Middle frontal gyrus (tissue), 1 donor: ENCODE results near the gene KCNAB2.

Experiments used
- DNase-seq: peaks from one replicate; pipeline ENCODE4 v3.0.0-alpha.2; 2015; ENCODE audit warnings: low spot score; ENCODE audit errors: extremely low spot score

The KCNAB2 gene

DNA sequence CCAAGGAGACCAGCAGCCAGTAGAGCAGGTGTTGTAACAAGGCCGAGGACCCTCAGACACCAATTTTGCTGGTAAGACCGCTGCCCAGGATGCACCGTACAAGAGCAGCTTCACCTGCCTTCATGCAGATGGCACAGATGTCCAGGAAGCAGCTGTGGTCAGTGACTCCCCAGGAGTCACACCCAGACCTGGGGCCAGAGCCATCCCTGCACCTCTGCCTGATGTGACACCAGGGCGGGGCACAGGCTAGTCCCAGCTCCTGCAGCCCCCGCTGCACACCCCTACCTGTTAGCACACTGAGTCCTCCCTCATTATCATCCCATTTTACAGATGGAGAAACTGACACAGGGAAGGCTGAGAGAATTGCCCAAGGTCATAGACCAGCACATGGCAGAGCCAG lies 16.3 kb upstream of the KCNAB2 start:
- no peak for DNase-seq

DNA sequence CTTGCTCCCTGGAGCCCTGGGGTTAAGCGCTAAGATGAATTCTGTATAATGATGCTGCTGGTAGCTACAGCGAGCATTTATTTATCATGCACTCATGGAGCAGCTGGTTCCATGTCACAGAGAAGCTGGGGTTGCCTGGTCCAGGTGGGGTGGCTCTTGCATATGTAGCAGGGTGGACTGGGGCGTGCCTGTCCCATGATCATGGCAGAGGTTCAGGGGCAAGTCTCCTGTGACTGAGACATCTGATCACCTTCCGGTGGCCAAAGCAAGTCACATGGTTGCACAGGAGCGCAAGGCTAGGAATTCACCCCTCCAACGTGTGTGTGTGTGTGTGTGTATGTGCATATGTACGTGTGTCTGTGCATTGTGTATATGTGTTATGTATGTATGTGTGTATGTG lies 15.6 kb upstream of the KCNAB2 start:
- no peak for DNase-seq

DNA sequence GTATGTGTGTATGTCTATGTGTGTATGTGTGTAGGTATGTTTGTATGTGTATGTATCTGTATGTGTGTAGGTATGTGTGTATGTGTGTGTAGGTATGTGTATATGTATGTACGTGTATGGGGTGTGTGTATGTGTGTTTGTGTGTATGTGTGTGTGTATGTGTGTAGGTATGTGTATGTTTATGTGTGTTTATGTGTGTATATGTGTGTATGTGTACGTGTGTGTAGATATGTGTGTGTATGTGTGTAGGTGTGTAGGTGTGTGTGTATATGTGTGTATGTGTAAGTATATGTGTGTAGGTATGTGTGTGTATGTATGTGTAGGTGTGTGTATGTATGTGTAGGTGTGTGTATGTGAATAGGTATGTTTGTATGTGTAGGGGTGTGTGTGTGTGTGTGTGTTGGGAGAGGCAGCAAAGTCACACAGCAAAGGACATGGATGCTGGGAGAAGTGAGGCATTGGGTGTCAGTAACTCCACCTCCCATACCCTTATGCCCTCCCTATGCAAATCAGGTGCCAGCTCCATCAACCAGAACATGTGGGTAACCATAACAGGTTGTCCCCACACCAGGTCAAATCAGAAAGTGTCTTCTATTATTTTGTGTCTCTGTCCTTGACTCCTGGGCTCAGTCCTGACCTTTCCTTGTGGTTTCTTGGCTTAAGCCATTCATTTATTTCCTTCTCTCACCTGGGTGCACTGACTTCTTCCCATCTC lies 15.0 kb upstream of the KCNAB2 start:
- no peak for DNase-seq

DNA sequence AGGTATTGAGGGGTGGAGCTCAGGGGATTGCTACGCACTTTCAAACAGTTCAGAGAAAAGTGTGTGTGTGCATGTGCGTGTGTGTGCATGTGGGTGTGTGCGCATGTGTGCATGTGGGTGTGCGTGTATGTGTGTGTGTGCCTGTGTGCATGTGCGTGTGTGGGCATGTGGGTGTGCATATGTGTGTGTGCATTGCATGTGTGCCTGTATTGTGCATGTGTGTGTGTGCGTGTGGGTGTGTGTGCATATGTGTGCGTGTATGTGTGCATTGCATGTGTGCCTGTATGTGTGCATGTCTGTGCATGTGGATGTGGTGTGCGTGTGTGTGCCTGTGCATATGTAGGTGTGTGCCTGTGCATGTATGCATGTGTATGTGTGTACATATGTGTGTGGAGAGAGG lies 12.6 kb upstream of the KCNAB2 start:
- no peak for DNase-seq

DNA sequence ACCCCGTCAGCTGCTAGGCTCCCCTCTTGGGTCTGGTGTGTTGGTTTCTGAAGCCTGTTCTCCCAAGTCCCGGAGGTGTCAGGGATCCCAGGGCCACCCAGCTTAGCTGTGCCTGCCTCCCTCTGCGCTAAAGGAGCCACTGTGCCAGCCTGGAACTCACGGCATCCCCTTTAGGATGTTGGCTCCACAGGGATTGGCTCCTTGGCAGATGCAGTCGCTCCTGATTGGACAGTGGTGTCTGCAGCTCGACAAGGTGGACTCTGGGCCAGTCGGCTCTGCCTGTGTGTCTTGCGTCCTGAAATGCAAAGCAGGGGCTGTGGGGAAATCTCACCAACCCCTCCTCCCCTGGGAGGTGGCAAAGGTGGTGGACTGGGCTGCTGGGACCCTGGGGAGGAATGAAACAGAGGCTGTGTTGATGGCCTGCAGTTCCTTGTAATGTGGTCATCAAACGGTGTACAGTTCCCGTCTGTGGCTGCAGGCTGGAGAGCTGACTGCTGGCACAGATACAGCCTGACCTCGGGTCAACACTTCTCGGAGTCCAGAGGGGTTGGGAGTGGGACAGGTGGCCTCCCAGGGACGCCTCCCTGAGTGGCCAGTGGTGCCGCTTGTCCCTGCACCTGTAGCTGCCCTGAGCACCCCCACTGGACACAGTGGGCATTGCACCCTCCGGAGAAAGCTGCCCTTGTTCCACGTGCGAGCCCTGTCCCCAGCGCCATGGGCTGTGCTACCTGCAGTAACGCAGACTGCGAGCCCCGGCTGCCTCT lies 11.5 kb upstream of the KCNAB2 start:
- DNase-seq: peak; percentile 66

DNA sequence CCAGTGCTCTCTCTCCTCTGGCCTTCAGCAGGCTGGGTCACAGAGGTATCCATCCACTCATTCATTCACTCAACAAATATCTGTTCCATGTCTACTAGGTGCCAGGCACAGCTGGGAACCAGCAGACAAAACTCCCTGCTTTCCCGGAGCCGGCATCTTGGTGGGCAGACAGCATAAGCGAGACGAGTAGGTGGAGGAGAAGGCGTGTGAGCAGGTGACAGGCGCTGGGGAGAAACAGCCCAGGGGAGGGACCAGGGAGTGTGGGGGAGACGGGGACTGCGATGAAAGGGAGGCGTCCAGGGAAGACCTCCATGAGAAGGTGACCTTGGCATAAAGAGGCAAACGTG lies 11.0 kb upstream of the KCNAB2 start:
- DNase-seq: no peak

DNA sequence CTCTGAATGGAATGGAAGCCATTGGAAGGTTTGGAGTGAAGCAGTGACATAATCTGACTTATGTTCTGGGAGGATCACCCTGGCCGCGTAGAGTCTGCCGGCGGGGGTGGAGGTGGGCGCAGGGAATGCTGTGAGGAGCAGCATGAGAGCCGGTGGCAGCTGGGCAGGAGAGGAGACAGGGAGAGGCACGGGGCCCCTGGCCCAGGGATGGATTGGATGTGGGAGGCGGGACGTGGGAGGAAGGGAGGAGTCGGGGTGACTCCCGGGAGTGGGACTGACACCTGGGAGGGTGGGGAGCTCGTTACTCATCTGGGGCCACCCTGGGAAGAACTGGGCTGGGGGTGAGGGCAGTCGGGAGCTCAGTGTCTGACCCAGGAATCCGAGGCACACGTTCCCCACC lies 10.4 kb upstream of the KCNAB2 start:
- no peak for DNase-seq

DNA sequence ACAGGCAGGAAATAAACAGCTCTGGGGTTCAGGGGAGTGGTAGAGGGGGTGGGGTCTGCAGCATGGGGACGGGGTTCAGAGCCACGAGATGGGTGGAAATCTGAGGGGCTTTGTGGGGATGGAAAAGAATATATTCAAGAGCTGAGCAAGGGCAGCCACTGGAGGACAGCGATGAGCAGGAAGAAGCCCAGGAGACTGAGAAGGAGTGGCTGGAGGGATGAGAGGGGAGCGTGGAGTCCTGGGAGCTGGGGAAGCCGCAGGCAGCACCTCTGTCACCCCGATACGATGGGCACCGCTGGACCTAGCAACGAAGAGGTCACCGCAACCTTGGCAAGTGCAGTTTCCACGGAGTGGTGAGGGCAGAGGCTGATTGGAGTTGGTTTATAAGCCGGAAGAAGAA lies 10.0 kb upstream of the KCNAB2 start:
- no peak for DNase-seq

DNA sequence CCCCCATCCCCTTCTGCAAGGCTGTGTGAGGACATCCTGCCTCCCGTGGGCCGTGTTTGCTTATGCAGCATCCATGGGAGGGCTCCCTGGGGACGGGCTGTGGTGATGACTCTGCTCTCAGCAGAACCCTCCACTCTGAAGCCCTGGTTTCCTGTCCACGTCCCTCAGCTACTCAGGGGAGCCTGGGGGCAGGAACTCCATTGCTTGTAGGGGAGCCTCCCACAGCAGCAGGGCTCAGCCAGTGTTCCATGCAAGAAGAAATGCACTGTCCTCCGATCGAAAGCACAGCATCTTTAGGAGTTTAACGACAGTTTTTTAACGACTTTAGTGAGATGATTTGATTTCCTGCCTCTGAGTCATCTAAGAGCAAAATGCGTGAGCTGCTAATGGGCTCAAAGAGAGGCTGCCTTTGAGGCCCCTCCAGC lies 8.3 kb upstream of the KCNAB2 start:
- no peak for DNase-seq

DNA sequence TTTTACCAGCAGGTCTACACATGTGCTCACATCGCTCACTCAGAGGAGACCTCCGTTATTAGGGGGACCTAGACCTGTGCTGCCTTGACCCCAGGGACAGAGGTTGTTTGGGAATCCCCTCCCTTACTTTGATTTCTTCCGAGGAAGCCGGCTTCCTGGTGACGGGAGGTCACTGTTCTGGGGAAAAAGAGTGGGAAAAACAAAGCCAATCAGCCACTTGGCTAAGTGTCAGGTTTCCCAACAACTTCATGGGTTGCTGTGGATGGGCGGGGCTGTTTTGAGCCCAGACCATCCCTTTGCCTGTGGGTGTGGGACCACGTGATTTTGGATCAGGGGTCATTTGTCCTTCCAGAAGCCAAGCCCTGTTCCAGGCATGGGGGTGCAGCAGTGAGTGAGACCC lies 7.1 kb upstream of the KCNAB2 start:
- DNase-seq: no peak

DNA sequence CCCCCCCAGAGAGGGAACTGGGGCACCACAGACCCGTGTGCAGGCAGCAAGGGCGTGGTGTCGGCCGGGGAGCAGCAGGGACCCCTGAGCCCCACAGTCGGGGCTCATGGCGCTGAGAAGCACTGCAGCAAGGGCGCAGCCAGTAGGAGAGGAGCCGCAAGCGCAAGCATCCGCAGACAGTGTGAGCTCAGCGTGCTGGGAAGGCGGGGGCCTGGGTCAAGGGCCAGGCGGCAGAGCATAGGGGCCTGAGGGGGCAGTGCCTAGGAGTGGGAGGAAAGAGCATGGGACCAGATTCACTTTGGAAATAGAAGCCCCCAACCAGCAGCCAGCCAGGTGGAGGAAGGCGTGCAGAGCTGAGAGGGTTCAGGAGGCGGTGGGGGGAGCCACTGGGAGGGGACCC lies 6.7 kb upstream of the KCNAB2 start:
- DNase-seq: no peak

DNA sequence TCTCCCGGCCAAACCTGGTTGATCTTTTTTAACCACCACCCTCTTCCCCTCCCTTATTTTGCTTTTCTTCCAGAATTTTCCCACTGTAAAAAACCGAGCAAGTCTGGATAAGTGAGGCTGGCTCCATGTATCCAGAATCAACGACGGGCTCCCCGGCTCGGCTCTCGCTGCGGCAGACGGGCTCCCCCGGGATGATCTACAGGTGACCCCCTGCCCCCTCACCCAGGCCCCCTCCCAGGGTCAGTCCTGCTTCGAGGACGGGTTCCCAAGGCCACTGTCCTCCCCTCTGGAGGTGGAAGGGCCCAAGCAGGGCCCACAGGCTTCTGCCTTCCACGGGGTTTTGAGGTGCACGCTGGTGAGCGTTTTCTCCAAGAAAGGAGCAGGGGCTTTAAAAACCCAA lies 5.2 kb upstream of the KCNAB2 start:
- DNase-seq: no peak

DNA sequence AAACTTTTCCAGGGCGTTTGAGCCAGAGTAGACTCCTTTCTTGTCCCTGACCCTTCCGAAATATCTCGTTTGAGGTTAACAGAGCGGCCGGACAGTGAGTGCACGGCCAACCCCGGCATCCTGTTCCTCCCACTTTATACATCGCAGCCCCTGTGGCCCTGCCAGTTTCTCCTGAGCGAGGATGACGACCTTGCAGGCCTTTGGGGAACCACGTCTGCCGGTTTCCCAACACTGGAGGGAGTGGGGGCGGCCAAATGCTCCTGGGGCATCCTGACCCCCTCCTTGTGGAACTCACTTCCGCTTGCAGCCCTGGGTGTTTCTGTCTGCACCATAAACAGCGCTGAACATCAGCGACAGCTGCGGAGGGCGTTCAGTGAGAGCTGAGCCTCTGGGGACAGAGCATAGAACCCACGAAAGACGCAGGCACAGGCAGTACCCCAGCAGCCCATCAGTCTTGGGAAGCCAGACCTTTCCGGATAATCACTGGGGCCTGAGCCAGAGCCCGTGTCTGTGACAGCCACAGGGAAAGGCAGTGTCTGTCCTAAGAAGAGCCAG lies 4.8 kb upstream of the KCNAB2 start:
- no peak for DNase-seq

DNA sequence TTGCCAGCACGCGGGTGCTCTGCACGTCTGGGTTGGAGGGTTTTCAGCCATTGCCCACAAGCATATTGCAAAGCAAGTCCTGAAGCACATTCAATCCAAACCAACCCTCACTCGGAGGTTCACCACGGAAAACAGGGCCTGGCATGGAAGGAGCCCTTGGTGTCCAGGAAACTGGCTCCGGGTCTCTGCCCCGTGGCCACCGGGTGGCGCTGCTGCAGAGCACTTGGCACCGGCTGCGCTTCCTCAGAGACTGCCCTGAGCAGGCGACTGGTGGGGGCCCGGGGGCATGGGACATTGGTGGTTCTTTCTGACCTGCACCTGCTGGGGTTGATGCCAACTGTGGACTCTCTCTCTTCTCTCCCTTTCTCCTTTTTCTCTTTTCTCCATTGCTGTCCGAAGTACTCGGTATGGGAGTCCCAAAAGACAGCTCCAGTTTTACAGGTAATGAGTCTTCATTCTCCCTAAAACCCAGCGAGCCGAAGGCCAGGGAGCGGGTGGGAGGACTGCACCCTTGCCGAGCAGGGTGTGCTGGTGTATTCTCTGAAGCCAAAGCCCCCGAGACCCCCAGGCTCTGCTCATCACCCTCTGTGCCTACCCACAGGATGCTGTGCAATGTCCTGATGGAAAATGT lies 4.1 kb upstream of the KCNAB2 start:
- DNase-seq: no peak

DNA sequence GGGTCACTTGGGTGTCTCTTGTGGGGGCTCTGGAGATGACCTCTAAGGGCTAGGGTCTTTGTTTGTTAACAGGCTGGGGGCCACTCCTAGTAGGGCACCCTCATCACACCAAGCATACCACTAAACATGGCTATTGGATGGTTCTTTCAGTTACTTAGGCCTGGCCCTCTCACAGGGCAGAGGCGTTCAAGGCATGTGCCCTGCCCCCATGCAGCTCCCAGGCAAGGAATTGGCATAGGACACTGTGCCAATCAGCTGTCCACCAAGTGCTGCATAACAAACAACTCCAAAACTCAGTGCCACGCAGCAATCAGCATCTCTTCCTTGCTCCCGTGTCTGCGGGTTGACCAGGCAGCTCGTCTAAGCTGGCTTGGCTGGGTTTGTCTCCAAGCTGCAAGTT lies 2.1 kb upstream of the KCNAB2 start:
- no peak for DNase-seq

DNA sequence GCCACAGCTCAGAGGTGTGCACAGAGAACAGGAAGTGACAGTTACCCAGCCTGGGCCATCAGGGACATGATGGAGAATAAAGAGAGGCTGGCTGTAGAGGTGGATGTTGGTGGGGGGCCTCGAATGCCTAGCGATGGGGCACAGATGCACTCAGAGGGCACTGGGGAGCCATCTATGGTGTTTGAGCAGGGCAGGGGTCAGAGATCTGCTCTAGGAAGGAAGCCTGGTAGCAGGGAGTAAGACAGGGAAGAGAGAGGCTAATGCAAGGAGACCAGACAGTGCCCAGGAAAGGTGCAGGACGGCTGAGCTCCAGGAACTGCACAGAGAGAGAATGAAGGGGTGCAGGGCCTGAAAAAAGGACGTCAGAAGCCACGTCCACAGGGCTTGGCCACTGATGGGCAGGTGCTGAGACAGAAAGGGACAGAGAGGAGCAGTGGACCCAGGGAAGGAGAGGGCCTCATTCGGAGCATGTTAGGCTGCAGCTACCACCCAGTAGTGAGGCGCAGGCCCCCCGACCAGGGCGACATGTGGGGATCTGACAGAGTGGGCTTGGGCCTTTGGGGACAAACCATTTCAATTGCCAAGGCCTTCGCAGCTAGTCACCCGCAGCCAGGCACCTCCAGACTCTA lies 1.1 kb upstream of the KCNAB2 start:
- no peak for DNase-seq

DNA sequence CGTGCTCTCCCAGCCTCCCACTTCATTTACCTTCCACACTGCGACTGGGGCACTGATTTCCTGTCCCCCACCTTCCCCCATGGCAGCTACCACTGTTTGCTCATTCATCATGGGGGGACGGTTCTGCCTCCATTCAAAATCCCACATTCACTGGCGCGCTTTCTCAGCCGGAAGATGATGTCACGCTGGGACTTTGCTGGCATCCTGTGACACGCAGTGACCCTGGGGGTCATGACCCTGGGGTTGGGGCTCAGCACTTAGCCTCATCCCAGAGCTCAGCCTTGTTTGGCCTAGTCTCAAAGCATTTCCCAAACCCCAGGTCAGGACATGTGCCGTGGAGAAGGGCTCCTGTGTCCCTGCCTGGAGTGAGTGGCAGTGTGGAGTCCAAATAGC lies 582 bp upstream of the KCNAB2 start:
- no peak for DNase-seq

DNA sequence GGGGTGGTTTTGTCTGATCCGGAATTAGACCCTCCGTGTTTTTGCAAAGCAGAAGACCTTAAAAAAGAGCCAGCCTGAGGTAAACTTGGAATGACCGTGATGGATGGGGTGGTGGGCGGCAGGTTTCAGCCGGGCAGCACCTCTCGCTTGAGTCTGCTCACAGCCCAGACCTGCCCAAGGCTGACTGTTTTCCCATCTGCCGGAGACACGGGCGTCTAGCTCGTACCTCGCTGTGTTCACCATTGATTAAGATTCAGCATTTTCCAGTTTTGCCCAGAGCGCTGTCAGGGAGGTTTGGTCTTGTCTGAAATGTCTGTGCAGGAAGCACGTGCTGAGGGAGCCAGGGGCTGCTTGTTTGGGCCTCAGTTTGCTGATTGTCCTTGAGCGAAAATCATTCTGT lies 591 bp downstream of the KCNAB2 start:
- DNase-seq: no peak

DNA sequence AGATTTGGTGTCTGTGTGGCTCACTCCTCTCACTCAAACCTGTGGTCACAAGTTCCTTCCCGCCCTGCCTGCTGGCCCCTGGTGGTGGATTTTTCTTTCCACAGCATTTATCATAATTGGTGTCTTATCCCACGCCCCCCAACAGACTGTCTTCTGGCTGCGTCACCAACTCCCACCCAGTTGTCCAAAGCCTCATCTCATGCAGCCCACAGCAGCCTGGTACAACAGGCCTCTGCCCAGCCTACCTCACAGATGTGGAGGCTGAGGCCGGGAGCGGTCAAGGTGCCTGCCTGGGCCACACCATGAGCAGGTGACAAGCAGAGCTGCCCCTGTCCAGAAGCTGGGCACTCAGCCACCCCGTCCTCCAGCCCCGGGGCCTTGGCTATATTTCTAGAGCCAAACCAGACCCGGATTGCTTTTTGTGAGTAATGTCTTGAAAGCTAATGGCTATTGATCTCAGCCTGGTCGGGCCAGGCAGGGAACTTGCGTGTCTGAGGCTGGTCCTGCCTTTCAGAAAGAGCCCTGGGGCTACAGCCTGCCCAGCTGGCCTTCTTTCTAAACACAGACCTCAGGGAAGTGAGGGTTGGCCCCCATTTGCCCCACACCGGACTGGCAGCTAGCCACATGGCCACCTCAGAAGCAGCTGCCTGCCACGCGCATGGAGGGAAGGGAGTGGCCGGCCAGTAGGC lies 2.6 kb downstream of the KCNAB2 start:
- no peak for DNase-seq

DNA sequence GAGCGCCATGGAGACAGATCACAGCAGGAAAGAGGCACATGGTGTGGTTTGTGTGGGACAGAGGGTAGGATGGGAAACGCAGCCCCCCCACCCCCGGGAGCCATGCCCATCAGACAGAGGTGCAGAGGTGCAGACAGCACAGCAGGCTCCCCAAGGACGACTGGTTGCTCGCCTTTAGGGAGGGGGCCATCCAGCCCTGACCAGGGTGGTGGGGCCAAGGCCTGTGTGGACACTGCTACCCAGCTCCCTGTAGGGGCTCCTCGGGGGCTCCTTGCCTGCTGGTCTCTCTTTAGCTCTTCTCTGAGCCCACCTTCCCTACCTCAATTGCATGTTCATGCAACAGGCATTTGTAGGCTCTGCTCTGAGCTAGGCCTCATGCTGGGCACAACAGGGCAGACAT lies 3.7 kb downstream of the KCNAB2 start:
- no peak for DNase-seq

DNA sequence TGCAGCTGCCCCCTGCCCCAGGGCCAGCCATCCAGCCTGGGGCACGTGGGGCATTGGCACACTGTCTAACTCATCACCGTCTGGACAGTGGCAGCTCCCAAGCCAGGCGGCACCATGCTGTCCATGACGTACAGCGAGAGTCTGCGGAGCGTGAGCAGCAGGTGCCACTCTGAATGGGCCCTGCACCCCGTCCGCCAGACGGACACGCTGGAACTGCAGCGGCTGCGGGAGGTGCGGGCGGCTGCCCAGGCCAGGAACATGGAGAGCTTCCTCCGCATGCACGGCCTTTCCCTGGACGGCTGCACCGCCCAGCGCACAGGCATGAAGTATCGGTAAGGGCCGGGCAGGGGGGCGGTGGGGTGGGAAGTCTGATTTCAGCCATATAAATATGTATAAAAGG lies 5.7 kb downstream of the KCNAB2 start:
- DNase-seq: no peak
